Loucy (cell line): Measurements from ENCODE around the gene SHISA6.

ENCODE experiments used
- H2AFZ ChIP-seq: fragments of 200-600 bp; sonication (generic); 2 replicates; pipeline ENCODE4 v1.6.0; 2016; ENCODE audit warnings: antibody characterized with exemption, mild to moderate bottlenecking, low read length, moderate library complexity
- H3F3A ChIP-seq: fragments of 200-600 bp; 2 replicates; pipeline ENCODE4 v1.6.0; 2016; ENCODE audit warnings: antibody characterized with exemption, low read depth, mild to moderate bottlenecking
- H3K27me3 ChIP-seq: fragments of 200-600 bp; sonication (generic); 2 replicates; pipeline ENCODE4 v1.6.1; 2014; ENCODE audit warnings: low read length, mild to moderate bottlenecking; ENCODE audit not compliant: insufficient read depth, poor library complexity, severe bottlenecking
- H3K36me3 ChIP-seq: fragments of 200-600 bp; sonication (generic); 2 replicates; pipeline ENCODE4 v1.6.1; 2016; ENCODE audit warnings: low read length; ENCODE audit not compliant: insufficient read depth
- H3K4me1 ChIP-seq: fragments of 200-600 bp; sonication (generic); 2 replicates; pipeline ENCODE4 v1.5.1; 2014; ENCODE audit warnings: low read length, mild to moderate bottlenecking; ENCODE audit not compliant: insufficient read depth, poor library complexity, severe bottlenecking
- H3K4me2 ChIP-seq: fragments of 200-600 bp; sonication (generic); 2 replicates; pipeline ENCODE4 v1.6.0; 2014; ENCODE audit warnings: antibody characterized with exemption, low read length, low read depth, mild to moderate bottlenecking; ENCODE audit not compliant: poor library complexity, severe bottlenecking
- H3K4me3 ChIP-seq: fragments of 200-600 bp; sonication (generic); 2 replicates; pipeline ENCODE4 v1.5.1; 2014; ENCODE audit warnings: low read length, mild to moderate bottlenecking, mixed read lengths; ENCODE audit not compliant: poor library complexity, severe bottlenecking
- H3K79me2 ChIP-seq: fragments of 200-600 bp; sonication (generic); 2 replicates; pipeline ENCODE4 v1.6.1; 2014; ENCODE audit warnings: low read length; ENCODE audit not compliant: insufficient read depth
- H3K9ac ChIP-seq: fragments of 200-600 bp; sonication (generic); 2 replicates; pipeline ENCODE4 v1.6.0; 2014; ENCODE audit warnings: mild to moderate bottlenecking, low read depth, low read length, moderate library complexity; ENCODE audit not compliant: poor library complexity, severe bottlenecking
- H3K9me2 ChIP-seq: fragments of 200-600 bp; sonication (generic); replicated peaks from 2 replicates; pipeline ENCODE4 v1.6.1; 2016; ENCODE audit warnings: low read depth, low read length, mixed read lengths
- H3K9me3 ChIP-seq: fragments of 200-600 bp; sonication (generic); 2 replicates; pipeline ENCODE4 v1.6.1; 2014; ENCODE audit warnings: mild to moderate bottlenecking, antibody characterized with exemption, low read length, low read depth; ENCODE audit not compliant: insufficient read depth
- H4K20me1 ChIP-seq: fragments of 200-600 bp; sonication (generic); 2 replicates; pipeline ENCODE4 v1.6.0; 2014; ENCODE audit warnings: antibody characterized with exemption, low read length, mild to moderate bottlenecking; ENCODE audit not compliant: insufficient read depth, poor library complexity, severe bottlenecking
- EZH2phosphoT487 ChIP-seq: fragments of 200-600 bp; IDR thresholded peaks from 2 replicates; pipeline ENCODE4 v1.6.1; 2018; ENCODE audit warnings: antibody characterized with exemption, mild to moderate bottlenecking, moderate library complexity, borderline replicate concordance
- TF ChIP-seq, protein P1 (sequence below): fragments of 200-600 bp; sonication (generic); conservative IDR thresholded peaks from 2 replicates; pipeline ENCODE4 v1.5.1; 2014; ENCODE audit warnings: mild to moderate bottlenecking, antibody characterized with exemption, low read length

Gene SHISA6

DNA sequence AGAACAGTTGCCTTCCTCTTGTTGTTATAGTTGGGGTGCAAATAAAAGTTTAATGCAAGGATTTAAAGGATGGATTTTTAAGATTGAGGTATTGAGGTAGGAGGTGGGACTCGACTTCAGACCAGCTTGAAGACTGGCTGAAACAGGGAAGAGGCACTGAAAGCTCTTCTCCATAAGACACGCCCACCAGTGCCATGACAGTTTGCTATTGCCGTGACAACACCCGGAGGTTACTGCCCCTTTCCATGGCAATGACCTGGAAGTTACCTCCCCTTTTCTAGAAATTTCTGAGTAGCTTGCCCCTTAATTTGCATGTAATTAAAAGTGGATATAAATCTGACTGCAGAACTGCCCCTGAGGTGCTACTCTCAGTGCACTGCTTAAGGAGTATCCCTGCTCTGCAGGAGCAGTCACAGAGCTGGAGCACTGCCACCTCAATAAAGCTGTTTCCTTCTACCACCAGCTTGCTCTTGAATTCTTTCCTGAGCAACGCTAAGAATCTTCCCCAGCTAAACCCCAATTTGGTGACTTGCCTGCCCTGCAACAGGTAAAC lies 122.6 kb downstream of the SHISA6 start:
- Histone ChIP-seq H3K4me3 (no peak overlapping the region), H3K9ac (no peak overlapping the region), H3K4me2 (no peak overlapping the region), H4K20me1 (no peaks in the 10 kb centered on the region), H3K79me2 (no peaks in the 10 kb centered on the region), H3K27me3 (no peaks in the 10 kb centered on the region), H2AFZ (no peak overlapping the region), H3F3A (no peaks in the 10 kb centered on the region), H3K4me1 (no peaks in the 10 kb centered on the region), H3K9me3 (peaks cover 5% of the 10 kb centered on the region; the same call in 1 of the 2 replicates), H3K36me3 (no peaks in the 10 kb centered on the region), H3K9me2 (no peaks in the 10 kb centered on the region)
- TF ChIP-seq EZH2phosphoT487, result no peak
- TF ChIP-seq, protein P1, sequence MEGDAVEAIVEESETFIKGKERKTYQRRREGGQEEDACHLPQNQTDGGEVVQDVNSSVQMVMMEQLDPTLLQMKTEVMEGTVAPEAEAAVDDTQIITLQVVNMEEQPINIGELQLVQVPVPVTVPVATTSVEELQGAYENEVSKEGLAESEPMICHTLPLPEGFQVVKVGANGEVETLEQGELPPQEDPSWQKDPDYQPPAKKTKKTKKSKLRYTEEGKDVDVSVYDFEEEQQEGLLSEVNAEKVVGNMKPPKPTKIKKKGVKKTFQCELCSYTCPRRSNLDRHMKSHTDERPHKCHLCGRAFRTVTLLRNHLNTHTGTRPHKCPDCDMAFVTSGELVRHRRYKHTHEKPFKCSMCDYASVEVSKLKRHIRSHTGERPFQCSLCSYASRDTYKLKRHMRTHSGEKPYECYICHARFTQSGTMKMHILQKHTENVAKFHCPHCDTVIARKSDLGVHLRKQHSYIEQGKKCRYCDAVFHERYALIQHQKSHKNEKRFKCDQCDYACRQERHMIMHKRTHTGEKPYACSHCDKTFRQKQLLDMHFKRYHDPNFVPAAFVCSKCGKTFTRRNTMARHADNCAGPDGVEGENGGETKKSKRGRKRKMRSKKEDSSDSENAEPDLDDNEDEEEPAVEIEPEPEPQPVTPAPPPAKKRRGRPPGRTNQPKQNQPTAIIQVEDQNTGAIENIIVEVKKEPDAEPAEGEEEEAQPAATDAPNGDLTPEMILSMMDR, result no peak

DNA sequence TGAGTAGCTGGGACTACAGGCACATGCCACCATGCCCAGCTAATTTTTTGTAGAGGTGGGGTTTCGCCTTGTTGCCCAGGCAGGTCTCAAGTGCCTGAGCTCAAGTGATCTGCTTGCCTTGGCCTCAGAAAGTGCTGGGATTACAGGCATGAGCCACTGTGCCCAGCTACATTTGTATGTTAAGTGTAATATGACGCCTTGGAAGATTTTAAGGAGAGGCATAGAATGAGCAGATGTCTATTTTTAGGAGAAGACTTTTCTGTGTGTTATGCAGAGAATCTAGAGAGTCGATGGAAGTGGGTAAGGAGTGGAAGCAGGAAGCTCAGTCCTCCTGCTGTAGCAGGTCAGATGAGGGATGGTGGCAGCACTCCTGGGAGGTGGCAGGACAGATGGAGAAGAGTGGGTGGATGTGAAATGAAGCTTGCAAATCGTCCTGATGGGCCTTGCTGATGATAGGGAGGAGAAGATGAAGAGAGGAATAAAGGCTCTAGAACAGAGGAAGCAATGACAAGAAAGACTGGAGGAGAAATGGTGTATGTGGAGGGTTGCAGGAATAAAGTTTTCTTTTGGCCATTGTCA lies 125.3 kb downstream of the SHISA6 start:
- Histone ChIP-seq H3K36me3 (no peaks in the 10 kb centered on the region), H3K27me3 (no peaks in the 10 kb centered on the region), H3K4me1 (no peaks in the 10 kb centered on the region), H3K9me3 (peaks cover 5% of the 10 kb centered on the region; the same call in 1 of the 2 replicates), H3F3A (no peaks in the 10 kb centered on the region), H3K9ac (no peak overlapping the region), H3K4me2 (no peak overlapping the region), H4K20me1 (no peaks in the 10 kb centered on the region), H3K79me2 (no peaks in the 10 kb centered on the region), H3K4me3 (no peak overlapping the region), H2AFZ (no peak overlapping the region), H3K9me2 (no peaks in the 10 kb centered on the region)
- TF ChIP-seq, protein P1, result no peak
- TF ChIP-seq EZH2phosphoT487, result no peak

DNA sequence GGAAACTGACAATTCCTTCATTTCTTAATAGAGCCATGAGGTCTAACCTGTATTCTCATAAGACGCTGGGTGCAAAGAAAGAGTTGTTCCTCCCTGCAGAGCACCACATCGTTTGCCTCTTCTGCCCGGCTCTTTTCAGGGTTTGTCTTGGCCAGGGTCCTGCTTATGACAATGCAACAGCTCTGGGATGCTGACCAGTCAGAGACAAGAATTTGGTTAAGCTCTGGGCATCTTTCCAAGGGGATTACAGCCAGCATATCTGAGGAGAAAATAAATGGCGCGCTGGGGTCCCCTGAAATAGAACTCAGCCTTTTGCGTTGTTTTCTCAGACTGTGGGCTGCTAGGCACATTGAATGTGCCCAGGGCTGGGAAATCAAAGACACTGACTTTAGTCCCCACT lies 128.6 kb downstream of the SHISA6 start:
- Histone ChIP-seq H3K79me2 (no peaks in the 10 kb centered on the region), H3F3A (no peaks in the 10 kb centered on the region), H3K27me3 (no peaks in the 10 kb centered on the region), H3K4me1 (no peaks in the 10 kb centered on the region), H2AFZ (no peak overlapping the region), H3K9me2 (no peaks in the 10 kb centered on the region), H3K9me3 (peaks cover 5% of the 10 kb centered on the region; the same call in 1 of the 2 replicates), H4K20me1 (no peaks in the 10 kb centered on the region), H3K4me2 (no peak overlapping the region), H3K4me3 (no peak overlapping the region), H3K9ac (no peak overlapping the region), H3K36me3 (no peaks in the 10 kb centered on the region)
- TF ChIP-seq EZH2phosphoT487, result no peak
- TF ChIP-seq, protein P1, result no peak
